Loucy (cell line): ENCODE data around the gene USP5.

Experiments
- CTCF ChIP-seq: fragments of 200-600 bp; sonication (generic); conservative IDR thresholded peaks from 2 replicates; pipeline ENCODE4 v1.5.1; 2014; ENCODE audit warnings: mild to moderate bottlenecking, antibody characterized with exemption, low read length
- EZH2phosphoT487 ChIP-seq: fragments of 200-600 bp; IDR thresholded peaks from 2 replicates; pipeline ENCODE4 v1.6.1; 2018; ENCODE audit warnings: antibody characterized with exemption, mild to moderate bottlenecking, moderate library complexity, borderline replicate concordance

- TF ChIP-seq CTCF = no peak
- no peak for TF ChIP-seq EZH2phosphoT487
These were observed 45.0 kb downstream of the USP5 start for GRCh38 chr12:6896846-6897435.
